ENCODE results near the gene KIF1A.
"Not testable (repeated sequence)": the region's sequence is repeated elsewhere in the genome, so short reads cannot be mapped to it uniquely, and the experiment has no call there.

Gene KIF1A

GRCh38 chr2:240705204-240705791, 114.7 kb downstream of the KIF1A start:
- no peak overlapping the region for H3K27ac ChIP-seq
- no peak overlapping the region for H3K4me3 ChIP-seq
- DNase-seq (ENCODE audit: low spot score) = no peak
- no peak for TF ChIP-seq CTCF (IDR thresholded peaks at IDR 0.05)

DNA sequence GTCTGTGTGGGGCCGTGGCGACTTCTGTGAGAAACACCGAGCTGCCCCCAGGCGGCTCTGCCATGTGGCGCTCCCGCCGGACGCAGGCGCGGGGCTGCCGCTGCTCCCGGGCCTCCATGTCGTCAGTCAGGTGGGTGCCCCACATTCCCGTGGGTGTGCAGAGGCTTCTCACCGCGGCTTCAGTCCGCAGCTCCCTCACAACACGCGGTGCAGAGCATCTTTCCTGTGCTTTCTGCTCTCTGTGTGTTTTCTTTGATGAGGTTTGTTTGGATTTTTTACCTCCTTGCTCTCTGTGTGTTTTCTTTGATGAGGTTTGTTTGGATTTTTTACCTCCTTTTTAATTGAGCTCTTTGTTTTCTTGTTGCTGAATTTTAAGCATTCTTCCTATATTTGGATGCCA, 115.4 kb downstream of the KIF1A start:
- no peak for TF ChIP-seq CTCF (IDR thresholded peaks at IDR 0.05)
- DNase-seq (ENCODE audit: low spot score) = no peak
- Histone ChIP-seq H3K27ac (no peak overlapping the region), H3K4me3 (no peak overlapping the region)

DNA sequence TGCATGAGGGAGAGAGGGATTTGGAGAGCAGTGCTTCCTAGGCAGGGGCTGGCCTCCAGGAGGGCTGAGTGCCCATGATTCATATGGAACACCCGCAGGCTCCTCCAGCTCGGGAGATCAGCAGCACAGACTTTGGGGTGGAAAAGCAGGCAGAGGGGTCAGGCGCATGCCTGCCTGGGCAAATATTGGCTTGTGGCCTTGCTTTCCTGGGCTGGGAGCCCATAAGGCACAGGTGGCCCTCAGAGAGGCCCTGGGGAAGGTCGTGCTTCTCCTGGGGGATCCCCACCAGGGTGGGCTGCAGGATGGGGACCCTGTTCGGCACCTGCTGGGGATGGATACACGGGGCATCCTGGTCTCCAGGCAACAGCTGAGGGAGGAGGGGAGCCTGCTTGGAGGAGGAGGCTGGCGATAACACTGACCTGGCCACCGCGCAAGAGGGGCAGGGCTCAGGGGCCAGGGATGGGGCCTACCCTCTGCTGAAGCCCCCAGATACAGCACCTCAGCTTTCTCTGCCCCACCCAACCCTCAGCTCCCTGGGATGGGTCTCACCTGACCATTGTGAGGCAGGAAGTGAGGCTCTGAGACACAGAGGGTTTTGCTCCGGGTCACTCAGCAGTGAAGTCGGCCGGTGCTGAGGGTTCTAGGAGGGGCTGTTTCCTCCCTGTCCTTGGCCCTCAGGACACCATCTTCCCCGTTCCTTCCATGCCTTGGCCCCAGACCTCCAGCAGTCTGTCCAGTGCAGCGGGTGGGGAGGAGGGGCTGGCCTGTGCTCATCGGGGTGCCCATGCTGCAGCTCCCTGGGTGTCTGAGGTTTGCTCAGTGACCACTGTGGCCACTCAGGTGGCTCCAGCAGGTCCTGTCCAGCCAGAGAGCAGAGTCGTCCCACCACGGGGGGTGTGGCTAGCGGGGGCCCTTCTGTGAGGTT, 116.3 kb downstream of the KIF1A start:
- no peak overlapping the region for H3K27ac ChIP-seq
- no peak for DNase-seq (ENCODE audit: low spot score)
- no peak overlapping the region for H3K4me3 ChIP-seq
- no peak for TF ChIP-seq CTCF (IDR thresholded peaks at IDR 0.05)

GRCh38 chr2:240702640-240703011, 117.4 kb downstream of the KIF1A start:
- Histone ChIP-seq H3K27ac (no peak overlapping the region), H3K4me3 (no peak overlapping the region)
- no peak for DNase-seq (ENCODE audit: low spot score)
- TF ChIP-seq CTCF (IDR thresholded peaks at IDR 0.05) = no peak

DNA sequence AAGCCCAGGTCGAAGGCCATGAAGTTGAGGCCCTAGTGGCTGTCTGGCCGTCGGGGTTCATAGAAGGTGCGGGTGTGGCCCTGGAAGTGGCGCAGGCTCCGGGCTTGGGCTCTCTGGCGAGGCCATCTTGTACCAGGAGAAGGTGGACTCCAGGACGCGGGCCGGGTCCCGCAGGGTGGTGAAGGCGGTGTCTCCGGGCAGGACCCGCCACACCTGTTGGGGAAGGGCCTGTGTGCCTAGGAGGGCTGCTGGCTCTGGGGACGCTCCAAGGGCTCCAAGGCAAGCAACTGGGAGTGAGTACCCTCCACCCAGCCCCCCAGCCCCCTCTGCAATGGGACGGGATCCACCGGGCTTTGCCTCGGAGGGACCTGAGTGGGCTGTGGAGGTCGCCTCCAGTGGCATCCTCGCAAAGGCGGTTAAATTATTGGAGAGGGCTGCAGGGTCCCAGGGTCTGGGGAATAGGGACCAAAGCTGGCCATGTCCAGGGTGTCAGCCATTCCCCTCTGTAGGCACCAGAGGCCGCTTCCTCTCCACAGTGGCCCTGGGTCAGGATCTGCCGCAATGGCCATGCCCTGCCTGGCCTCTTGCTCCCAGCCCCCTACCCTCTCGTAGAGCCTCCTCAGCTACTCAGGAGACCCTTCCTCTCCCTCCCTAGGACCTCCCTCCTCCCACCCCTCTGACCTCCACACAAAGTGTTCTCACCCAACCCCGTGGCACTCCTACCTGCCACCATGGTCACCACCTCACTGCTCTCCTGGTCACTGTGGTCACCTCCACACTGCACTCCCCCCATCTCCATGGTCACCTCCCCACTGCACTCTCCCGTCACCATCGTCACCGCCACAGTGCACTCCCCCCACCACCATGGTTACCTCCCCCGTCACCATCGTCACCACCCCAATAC, 118.0 kb downstream of the KIF1A start:
- DNase-seq (ENCODE audit: low spot score) = no peak
- TF ChIP-seq CTCF (IDR thresholded peaks at IDR 0.05) = no peak
- Histone ChIP-seq H3K27ac (no peak overlapping the region), H3K4me3 (no peak overlapping the region)

- no peak for DNase-seq (ENCODE audit: low spot score)
- no peak overlapping the region for H3K27ac ChIP-seq
- H3K4me3 ChIP-seq = no peak overlapping the region
- TF ChIP-seq CTCF (IDR thresholded peaks at IDR 0.05) = no peak
Observed at GRCh38 chr2:240701091-240701735, 118.8 kb downstream of the KIF1A start.

GRCh38 chr2:240700616-240701015, 119.4 kb downstream of the KIF1A start:
- H3K27ac ChIP-seq; H3K4me3 ChIP-seq; DNase-seq (ENCODE audit: low spot score): not testable (repeated sequence)

DNA sequence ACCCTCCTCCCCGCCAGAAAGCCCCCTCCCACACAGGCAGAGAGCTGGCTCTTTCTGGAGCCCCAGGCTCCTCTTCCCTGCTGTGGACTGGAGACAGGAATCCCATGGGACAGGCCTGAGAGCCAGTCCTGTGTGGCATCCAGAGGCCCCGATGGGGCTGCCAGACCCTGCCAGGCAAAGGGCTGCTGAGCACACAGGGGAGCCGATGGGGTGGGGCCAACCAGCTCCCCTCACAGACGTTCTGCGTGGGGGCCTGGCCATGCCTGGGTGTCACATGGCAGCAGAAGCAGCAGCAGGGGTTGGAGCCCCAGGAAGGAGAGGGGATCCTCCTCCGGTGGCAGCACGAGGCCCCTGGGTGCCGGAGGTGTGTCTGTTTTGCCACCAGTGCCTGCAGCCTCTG, 120.2 kb downstream of the KIF1A start:
- not testable (repeated sequence) for H3K27ac ChIP-seq; H3K4me3 ChIP-seq; DNase-seq (ENCODE audit: low spot score)

DNA sequence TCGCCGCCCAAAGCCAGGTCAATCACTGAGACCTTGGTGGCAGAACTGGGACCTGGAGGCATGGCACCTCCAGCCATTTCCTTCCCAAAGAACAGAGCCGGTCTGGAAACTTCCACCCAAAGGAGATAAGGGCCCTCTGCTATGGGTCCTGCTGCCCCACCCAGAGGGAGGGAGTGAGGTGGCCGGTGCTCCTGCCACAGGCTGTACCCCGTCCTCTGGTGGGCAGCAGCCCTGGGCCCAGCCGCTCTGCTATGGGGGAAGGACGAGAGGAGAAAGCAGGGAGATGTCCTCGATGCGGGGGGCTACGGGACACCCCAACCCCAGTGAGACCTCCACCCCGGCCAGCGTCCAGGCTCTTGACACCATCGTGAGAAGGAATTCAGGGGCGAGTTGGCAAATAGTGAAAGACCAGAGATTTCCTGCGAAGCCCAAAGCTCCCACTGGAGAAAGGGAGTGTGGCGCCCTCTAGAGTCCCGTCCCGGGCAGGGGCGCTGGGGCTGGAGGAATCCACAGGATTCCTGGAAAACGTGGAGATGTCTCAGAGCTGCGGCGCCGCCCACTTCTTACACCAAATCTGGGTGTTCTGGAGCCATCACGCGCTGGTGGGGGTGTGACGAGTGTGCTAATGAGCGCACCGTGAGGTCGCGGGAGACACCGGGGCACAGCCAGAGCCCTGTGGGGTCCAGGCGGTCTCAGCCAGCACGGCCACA, 121.0 kb downstream of the KIF1A start:
- not testable (repeated sequence) for DNase-seq (ENCODE audit: low spot score)

DNA sequence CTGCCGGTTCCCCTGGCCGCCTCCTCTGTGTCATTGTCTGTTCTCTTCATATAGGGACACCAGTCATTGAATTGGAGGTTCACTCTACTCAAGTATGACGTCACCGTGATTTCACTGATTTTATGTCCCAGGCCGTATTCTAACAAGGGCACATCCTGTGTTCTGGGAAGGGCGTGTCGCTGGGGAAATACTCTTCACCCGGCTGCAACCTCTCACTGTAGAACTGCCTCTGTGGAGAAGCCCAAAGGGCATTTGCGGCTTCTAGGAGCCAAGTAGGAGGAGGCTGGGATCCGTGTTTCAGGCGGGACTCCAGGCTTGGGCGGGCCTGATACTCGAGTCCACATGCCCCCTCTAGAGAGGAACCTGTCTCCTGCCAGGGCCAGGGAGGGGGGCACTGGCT, 123.5 kb downstream of the KIF1A start:
- not testable (repeated sequence) for DNase-seq (ENCODE audit: low spot score)

More for the DNA sequence above, 121.0 kb downstream of the KIF1A start:
- H3K27ac ChIP-seq, H3K4me3 ChIP-seq: not testable (repeated sequence)

More for the DNA sequence above, 123.5 kb downstream of the KIF1A start:
- H3K4me3 ChIP-seq, H3K27ac ChIP-seq: not testable (repeated sequence)

Measured in coronary artery (tissue), 2 donors.